Measurements from ENCODE around the gene ADORA3. TPM values are rescaled to one million over a fixed set of nuclear protein-coding genes. Genes with fewer than 3 reads are reported as not detected.

ADORA3 gene
- total RNA-seq, 1 donor from 2014 or later, result 0.20 TPM

- no peak for DNase-seq
These were observed 28.9 kb downstream of the ADORA3 start for GRCh38 chr1:111474521-111474920.

- DNase-seq, result no peak
These were observed 29.3 kb downstream of the ADORA3 start for GRCh38 chr1:111474106-111474505.

- no peak for DNase-seq
These were observed 31.9 kb downstream of the ADORA3 start for GRCh38 chr1:111471538-111471937.

GRCh38 chr1:111471012-111471411 lies 32.4 kb downstream of the ADORA3 start:
- no peak for DNase-seq

GRCh38 chr1:111470596-111470995 lies 32.8 kb downstream of the ADORA3 start:
- DNase-seq, result no peak

- no peak for DNase-seq
These were observed 33.9 kb downstream of the ADORA3 start for GRCh38 chr1:111469539-111469938.

GRCh38 chr1:111468717-111469100 lies 34.7 kb downstream of the ADORA3 start:
- DNase-seq, result no peak

GRCh38 chr1:111467865-111468716 lies 35.3 kb downstream of the ADORA3 start:
- no peak for DNase-seq

- DNase-seq, result no peak
These were observed 37.0 kb downstream of the ADORA3 start for GRCh38 chr1:111466480-111466879.

- DNase-seq, result no peak
These were observed 37.7 kb downstream of the ADORA3 start for GRCh38 chr1:111465754-111466153.

GRCh38 chr1:111463029-111463683 lies 40.3 kb downstream of the ADORA3 start:
- DNase-seq, result no peak

- no peak for DNase-seq
These were observed 40.9 kb downstream of the ADORA3 start for GRCh38 chr1:111462370-111463028.

GRCh38 chr1:111461765-111462164 lies 41.7 kb downstream of the ADORA3 start:
- DNase-seq, result no peak

GRCh38 chr1:111455642-111456031 lies 47.8 kb downstream of the ADORA3 start:
- DNase-seq, result no peak

GRCh38 chr1:111454859-111455641 lies 48.4 kb downstream of the ADORA3 start:
- DNase-seq, result no peak

- DNase-seq, result no peak
These were observed 49.7 kb downstream of the ADORA3 start for GRCh38 chr1:111453706-111454105.

GRCh38 chr1:111452581-111452980 lies 50.9 kb downstream of the ADORA3 start:
- DNase-seq, result no peak

- no peak for DNase-seq
These were observed 53.2 kb downstream of the ADORA3 start for GRCh38 chr1:111450185-111450584.

GRCh38 chr1:111449703-111450017 lies 53.8 kb downstream of the ADORA3 start:
- DNase-seq, result no peak
